HG03139 (cell line): ENCODE measurements around the gene KIF26B.

Source experiments
- ATAC-seq: cut with Tn5 transposase; IDR thresholded peaks from one replicate; pipeline ENCODE4 v1.9.1; 2021; ENCODE audit not compliant: unreplicated experiment

The KIF26B gene

GRCh38 chr1:245205864-245206263 lies 51.1 kb downstream of the KIF26B start:
- ATAC-seq, result no peak

GRCh38 chr1:245207056-245207638 lies 52.4 kb downstream of the KIF26B start:
- no peak for ATAC-seq

- ATAC-seq, result no peak
Measured at GRCh38 chr1:245207801-245208200, 53.0 kb downstream of the KIF26B start.

- ATAC-seq, result no peak
Measured at GRCh38 chr1:245209658-245210435, 55.1 kb downstream of the KIF26B start.

- no peak for ATAC-seq
Measured at GRCh38 chr1:245211035-245211749, 56.4 kb downstream of the KIF26B start.

GRCh38 chr1:245211761-245212160 lies 57.0 kb downstream of the KIF26B start:
- ATAC-seq, result no peak

- no peak for ATAC-seq
Measured at GRCh38 chr1:245212221-245212710, 57.5 kb downstream of the KIF26B start.

- ATAC-seq, result no peak
Measured at GRCh38 chr1:245213066-245213831, 58.5 kb downstream of the KIF26B start.

GRCh38 chr1:245215071-245215470 lies 60.3 kb downstream of the KIF26B start:
- no peak for ATAC-seq

- no peak for ATAC-seq
Measured at GRCh38 chr1:245216366-245217115, 61.8 kb downstream of the KIF26B start.

GRCh38 chr1:245217853-245218608 lies 63.2 kb downstream of the KIF26B start:
- ATAC-seq, result no peak

- no peak for ATAC-seq
Measured at GRCh38 chr1:245220381-245220985, 65.7 kb downstream of the KIF26B start.

GRCh38 chr1:245221805-245222204 lies 67.0 kb downstream of the KIF26B start:
- ATAC-seq, result no peak

- ATAC-seq, result no peak
Measured at GRCh38 chr1:245222931-245223595, 68.3 kb downstream of the KIF26B start.

GRCh38 chr1:245225322-245226202 lies 70.8 kb downstream of the KIF26B start:
- ATAC-seq, result no peak

- no peak for ATAC-seq
Measured at GRCh38 chr1:245226203-245226499, 71.4 kb downstream of the KIF26B start.

GRCh38 chr1:245229051-245229450 lies 74.3 kb downstream of the KIF26B start:
- no peak for ATAC-seq

GRCh38 chr1:245232931-245233330 lies 78.1 kb downstream of the KIF26B start:
- no peak for ATAC-seq
